HCT116 (cell line): Measurements from ENCODE around the gene TRUB1. TPM values are rescaled to one million over a fixed set of nuclear protein-coding genes. Genes with fewer than 3 reads are reported as not detected.

Experiments
- ATAC-seq: fragments of 200-7000 bp; cut with Tn5 transposase; 2 replicates; pipeline ENCODE4 v1.9.1; 2020; ENCODE audit warnings: mild to moderate bottlenecking, moderate library complexity
- BruUV-seq: library from RNA; stranded (reverse); fragments of 400-500 nt; replicated peaks from 2 replicates; lab custom pipeline; 2021; lab: Mats Ljungman, UMichigan
- CTCF ChIA-PET: fragments of 300-600 bp; sonication (Branson Sonifier 250); formaldehyde crosslinking; loops from one replicate; lab custom pipeline; 2021; ENCODE audit warnings: antibody characterized with exemption; lab: Charles Lee
- POLR2A ChIA-PET: fragments of 300-600, 350-600 bp; sonication (Branson Sonifier 250); formaldehyde crosslinking; loops from one replicate; lab custom pipeline; 2021; ENCODE audit warnings: antibody characterized with exemption; lab: Charles Lee
- RAD21 ChIA-PET, 2 experiments: fragments of 300-600 bp; sonication (Branson Sonifier 250); formaldehyde crosslinking; loops; one replicate each; lab custom pipeline; 2023; ENCODE audit warnings: low total read pairs in 2 of 2; ENCODE audit not compliant: uncharacterized antibody in 2 of 2, unreplicated experiment in 2 of 2, low non-redundant PET in 1 of 2; lab: Charles Lee
- DNase-seq: peaks from one replicate; pipeline ENCODE4 v3.0.0-alpha.2; 2010; ENCODE audit warnings: low read depth, low spot score
- H2AFZ ChIP-seq: fragments of 200-600 bp; shearing (Covaris generic), sonication (generic); 2 replicates; pipeline ENCODE4 v1.6.1; 2017; ENCODE audit warnings: low read depth, mixed run types, mixed read lengths, antibody characterized with exemption, low read length; ENCODE audit not compliant: poor library complexity, severe bottlenecking
- H3K27ac ChIP-seq: 2 replicates; pipeline ENCODE4 v1.5.1; 2012; ENCODE audit warnings: low read depth, low read length
- H3K27me3 ChIP-seq: fragments of 200-600 bp; sonication (generic); 2 replicates; pipeline ENCODE4 v1.6.1; 2016; ENCODE audit warnings: mixed run types, low read length, mixed read lengths; ENCODE audit not compliant: insufficient read depth
- H3K36me3 ChIP-seq, 2 experiments: fragments of 200-500 bp in 1 of 2; fragments of 200-600 bp in 1 of 2; sonication (Bioruptor generic) in 1 of 2; sonication (generic) in 1 of 2; 2 replicates each; pipeline versions ENCODE4 v1.5.1 to v1.6.1; 2014 to 2016; ENCODE audit warnings: low read length in 2 of 2, inconsistent platforms in 1 of 2, mixed read lengths in 1 of 2, mixed run types in 1 of 2; ENCODE audit not compliant: insufficient read depth in 2 of 2, control insufficient read depth in 1 of 2
- H3K4me1 ChIP-seq, 2 experiments: fragments of 200-600 bp in 1 of 2; sonication (generic) in 1 of 2; 2 replicates each; pipeline versions ENCODE4 v1.5.1 to v1.6.1; 2012 to 2017; ENCODE audit warnings: low read length in 2 of 2, inconsistent platforms in 1 of 2, mild to moderate bottlenecking in 1 of 2, mixed read lengths in 1 of 2, mixed run types in 1 of 2, moderate library complexity in 1 of 2; ENCODE audit not compliant: insufficient read depth in 2 of 2, control insufficient read depth in 1 of 2
- H3K4me2 ChIP-seq: fragments of 200-600 bp; sonication (generic); 2 replicates; pipeline ENCODE4 v1.6.1; 2017; ENCODE audit warnings: mixed run types, low read length, mixed read lengths
- H3K4me3 ChIP-seq, 2 experiments: fragments of 200-600 bp in 1 of 2; sonication (generic) in 1 of 2; replicated peaks in 1 of 2; 2 replicates each; pipeline ENCODE4 v1.5.1; 2011 to 2016; ENCODE audit warnings: low read length in 2 of 2, control low read depth in 1 of 2, low read depth in 1 of 2, mild to moderate bottlenecking in 1 of 2, mixed read lengths in 1 of 2, mixed run types in 1 of 2
- H3K79me2 ChIP-seq: fragments of 200-600 bp; sonication (generic); 2 replicates; pipeline ENCODE4 v1.6.1; 2017; ENCODE audit warnings: mild to moderate bottlenecking, mixed run types, low read length, moderate library complexity, mixed read lengths; ENCODE audit not compliant: insufficient read depth
- H3K9ac ChIP-seq: fragments of 200-600 bp; sonication (generic); 2 replicates; pipeline ENCODE4 v1.6.1; 2016; ENCODE audit warnings: low read length, mixed read lengths
- H3K9me2 ChIP-seq: fragments of 200-600 bp; sonication (generic), shearing (Covaris generic); 2 replicates; pipeline ENCODE4 v1.6.1; 2017; ENCODE audit warnings: mixed run types, mild to moderate bottlenecking, moderate library complexity; ENCODE audit not compliant: insufficient read depth
- H3K9me3 ChIP-seq, 2 experiments: fragments of 200-500 bp in 1 of 2; fragments of 200-600 bp in 1 of 2; sonication (Bioruptor generic) in 1 of 2; sonication (generic) in 1 of 2; 2 replicates each; pipeline ENCODE4 v1.6.1; 2014 to 2017; ENCODE audit warnings: low read length in 2 of 2, mixed read lengths in 2 of 2, inconsistent platforms in 1 of 2, low read depth in 1 of 2, mild to moderate bottlenecking in 1 of 2, mixed run types in 1 of 2, moderate library complexity in 1 of 2; ENCODE audit not compliant: control insufficient read depth in 1 of 2, insufficient read depth in 1 of 2
- H4K20me1 ChIP-seq: fragments of 200-600 bp; sonication (generic), shearing (Covaris generic); 2 replicates; pipeline ENCODE4 v1.6.1; 2017; ENCODE audit warnings: mixed run types, mild to moderate bottlenecking, moderate library complexity; ENCODE audit not compliant: insufficient read depth
- EGR1 ChIP-seq: IDR thresholded peaks from 2 replicates; pipeline ENCODE4 v1.6.1; 2012; ENCODE audit warnings: low read depth
- ELF1 ChIP-seq: IDR thresholded peaks from 2 replicates; pipeline ENCODE4 v1.6.1; 2012; ENCODE audit warnings: low read depth, borderline replicate concordance
- EZH2 ChIP-seq: fragments of 200-600 bp; sonication (generic); IDR thresholded peaks from 2 replicates; pipeline ENCODE4 v1.6.1; 2017; ENCODE audit warnings: antibody characterized with exemption, mixed run types
- RAD21 ChIP-seq: IDR thresholded peaks from 2 replicates; pipeline ENCODE4 v1.6.1; 2012; ENCODE audit warnings: low read depth, mild to moderate bottlenecking
- TCF7L2 ChIP-seq: IDR thresholded peaks from 2 replicates; pipeline ENCODE4 v1.7.0; 2011; ENCODE audit warnings: borderline replicate concordance, inconsistent platforms; ENCODE audit not compliant: insufficient read depth, insufficient read length; ENCODE audit errors: extremely low read depth
- ZNF274 ChIP-seq: fragments of 200-500 bp; sonication (Bioruptor generic); IDR thresholded peaks from 2 replicates; pipeline ENCODE4 v1.6.1; 2014; ENCODE audit warnings: mild to moderate bottlenecking, low read depth, low read length, inconsistent platforms
- intact Hi-C: fragments of 100-400 bp; cut with micrococcal nuclease; formaldehyde crosslinking; loops from 2 replicates; pipeline ENCODE4 v1.10.0; 2022
- total RNA-seq: library from RNA; stranded (reverse); gene quantifications from one replicate; pipeline ENCODE4 v1.2.1, GENCODE V29; 2021; ENCODE audit not compliant: unreplicated experiment
- TF ChIP-seq, protein P1 (sequence below), 3 experiments: fragments of 200-600 bp in 1 of 3; sonication (generic) in 1 of 3; IDR thresholded peaks in 2 of 3; conservative IDR thresholded peaks in 1 of 3; 2 replicates each; pipeline ENCODE4 v1.5.1; 2012 to 2017; ENCODE audit warnings: low read depth in 2 of 3, low read length in 2 of 3, antibody characterized with exemption in 1 of 3, borderline replicate concordance in 1 of 3, control low read depth in 1 of 3, mild to moderate bottlenecking in 1 of 3, mixed read lengths in 1 of 3, mixed run types in 1 of 3, moderate library complexity in 1 of 3; ENCODE audit not compliant: insufficient read depth in 1 of 3
- TF ChIP-seq, protein P2 (sequence below): IDR thresholded peaks from 2 replicates; pipeline ENCODE4 v1.6.1; 2012; ENCODE audit warnings: low read depth
- TF ChIP-seq, protein P3 (sequence below): IDR thresholded peaks from 2 replicates; pipeline ENCODE4 v1.6.1; 2011; ENCODE audit warnings: mild to moderate bottlenecking, low read length, moderate library complexity; ENCODE audit not compliant: insufficient replicate concordance; ENCODE audit errors: extremely low read depth
- TF ChIP-seq, protein P4 (sequence below): IDR thresholded peaks from 2 replicates; pipeline ENCODE4 v1.6.1; 2012

TRUB1 gene
- total RNA-seq, 1 experiment from 2014 or later: 44.1 TPM

DNA sequence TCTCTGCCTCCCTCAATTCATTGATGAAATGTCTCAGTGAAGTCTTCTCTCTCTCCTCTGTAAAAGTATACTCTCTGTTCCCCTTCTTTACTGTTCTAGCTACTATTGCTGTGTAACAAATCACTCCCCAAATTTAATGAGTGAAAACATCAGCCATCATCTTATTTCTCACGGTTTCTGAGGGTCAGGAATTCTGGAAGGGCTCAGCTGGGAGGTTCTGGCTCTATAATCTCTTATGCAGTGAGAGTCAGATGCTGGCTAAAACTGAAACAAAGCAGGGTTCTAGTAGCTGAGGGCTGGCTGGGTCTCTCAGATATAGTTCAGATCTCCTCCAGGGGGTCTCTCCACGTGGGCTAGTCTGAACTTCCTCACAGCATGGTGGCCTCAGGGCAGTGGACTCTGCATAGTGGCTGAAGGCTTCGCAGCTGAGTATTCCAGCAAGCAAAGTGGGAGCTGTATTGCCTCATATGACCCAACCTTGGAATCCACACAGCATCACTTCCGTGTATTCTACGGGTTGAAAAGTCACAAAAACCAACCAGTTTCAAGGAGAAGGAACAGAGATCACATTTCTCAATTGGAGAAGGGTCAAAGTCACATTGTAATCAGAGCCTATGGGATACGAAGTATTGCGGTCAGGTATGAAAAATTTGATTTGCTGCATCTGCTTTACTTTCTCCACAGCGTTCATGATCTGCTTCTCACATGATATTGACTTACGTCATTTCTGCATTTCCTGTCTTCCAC is 80.4 kb downstream of the TRUB1 start:
- H4K20me1 ChIP-seq: no peaks in the 10 kb centered on the region
- ChIA-PET POLR2A (no interaction called here), RAD21 (no interaction called here), CTCF (no interaction called here)
- DNase-seq (no peak), ATAC-seq (no peak)
- H3K4me2 ChIP-seq: no peak overlapping the region
- no peak overlapping the region for H3K9ac ChIP-seq
- H3K9me3 ChIP-seq: no peaks in the 10 kb centered on the region
- BruUV-seq: no TSS peak
- H3K27me3 ChIP-seq: 0 out of 2 replicates have a peak, but pooled peaks cover 14% of the 10 kb centered on the region
- no peak overlapping the region for H3K27ac ChIP-seq
- H3K36me3 ChIP-seq: no peaks in the 10 kb centered on the region
- intact Hi-C loops: no loop called here
- no peak overlapping the region for H2AFZ ChIP-seq
- no peak overlapping the region for H3K4me3 ChIP-seq
- no peak for TF ChIP-seq RAD21
- TF ChIP-seq, all 23 proteins: peak for 0
- Histone ChIP-seq H3K9me2 (no peaks in the 10 kb centered on the region), H3K4me1 (no peaks in the 10 kb centered on the region), H3K79me2 (no peaks in the 10 kb centered on the region)

DNA sequence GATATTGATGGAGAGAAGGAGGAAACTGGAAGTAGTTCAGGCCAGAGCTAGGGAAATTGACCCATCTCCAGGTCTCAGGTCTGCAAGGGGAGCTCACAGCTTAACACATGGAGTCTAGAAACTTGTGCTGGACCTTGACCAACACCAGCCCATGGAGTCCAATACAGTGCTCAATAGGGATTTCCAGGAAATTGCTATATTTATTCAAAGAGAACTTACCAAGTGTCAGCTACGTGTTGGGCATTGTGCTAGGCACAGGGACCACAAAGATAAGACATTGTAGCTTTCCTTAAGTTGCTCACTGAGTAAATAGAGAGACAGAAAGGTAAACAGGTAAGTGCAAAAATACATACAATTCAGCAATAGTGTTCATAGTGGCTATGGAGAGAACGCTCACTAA is 82.5 kb downstream of the TRUB1 start:
- ChIA-PET RAD21 (no interaction called here), CTCF (no interaction called here), POLR2A (no interaction called here)
- Histone ChIP-seq H3K36me3 (no peaks in the 10 kb centered on the region), H3K4me3 (no peak overlapping the region), H3K9me2 (no peaks in the 10 kb centered on the region), H3K79me2 (no peaks in the 10 kb centered on the region), H3K4me2 (no peak overlapping the region), H4K20me1 (no peaks in the 10 kb centered on the region), H3K4me1 (no peaks in the 10 kb centered on the region), H3K27ac (no peak overlapping the region), H2AFZ (no peak overlapping the region), H3K27me3 (0 out of 2 replicates have a peak, but pooled peaks cover 14% of the 10 kb centered on the region), H3K9me3 (no peaks in the 10 kb centered on the region), H3K9ac (no peak overlapping the region)
- DNase-seq: no peak
- intact Hi-C loops: no loop called here
- no peak for ATAC-seq
- no TSS peak for BruUV-seq
- TF ChIP-seq EZH2 (no peak), ELF1 (no peak), TCF7L2 (no peak), EGR1 (no peak), ZNF274 (no peak)
- TF ChIP-seq, protein P1, sequence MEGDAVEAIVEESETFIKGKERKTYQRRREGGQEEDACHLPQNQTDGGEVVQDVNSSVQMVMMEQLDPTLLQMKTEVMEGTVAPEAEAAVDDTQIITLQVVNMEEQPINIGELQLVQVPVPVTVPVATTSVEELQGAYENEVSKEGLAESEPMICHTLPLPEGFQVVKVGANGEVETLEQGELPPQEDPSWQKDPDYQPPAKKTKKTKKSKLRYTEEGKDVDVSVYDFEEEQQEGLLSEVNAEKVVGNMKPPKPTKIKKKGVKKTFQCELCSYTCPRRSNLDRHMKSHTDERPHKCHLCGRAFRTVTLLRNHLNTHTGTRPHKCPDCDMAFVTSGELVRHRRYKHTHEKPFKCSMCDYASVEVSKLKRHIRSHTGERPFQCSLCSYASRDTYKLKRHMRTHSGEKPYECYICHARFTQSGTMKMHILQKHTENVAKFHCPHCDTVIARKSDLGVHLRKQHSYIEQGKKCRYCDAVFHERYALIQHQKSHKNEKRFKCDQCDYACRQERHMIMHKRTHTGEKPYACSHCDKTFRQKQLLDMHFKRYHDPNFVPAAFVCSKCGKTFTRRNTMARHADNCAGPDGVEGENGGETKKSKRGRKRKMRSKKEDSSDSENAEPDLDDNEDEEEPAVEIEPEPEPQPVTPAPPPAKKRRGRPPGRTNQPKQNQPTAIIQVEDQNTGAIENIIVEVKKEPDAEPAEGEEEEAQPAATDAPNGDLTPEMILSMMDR (IDR thresholded peaks at IDR 0.05 in 2 of 3, conservative IDR thresholded peaks at IDR 0.05 in 1 of 3; ENCODE audit: borderline replicate concordance in 1 of 3, insufficient read depth in 1 of 3, low read depth in 2 of 3, low read length in 2 of 3): no peak
- TF ChIP-seq, protein P2, sequence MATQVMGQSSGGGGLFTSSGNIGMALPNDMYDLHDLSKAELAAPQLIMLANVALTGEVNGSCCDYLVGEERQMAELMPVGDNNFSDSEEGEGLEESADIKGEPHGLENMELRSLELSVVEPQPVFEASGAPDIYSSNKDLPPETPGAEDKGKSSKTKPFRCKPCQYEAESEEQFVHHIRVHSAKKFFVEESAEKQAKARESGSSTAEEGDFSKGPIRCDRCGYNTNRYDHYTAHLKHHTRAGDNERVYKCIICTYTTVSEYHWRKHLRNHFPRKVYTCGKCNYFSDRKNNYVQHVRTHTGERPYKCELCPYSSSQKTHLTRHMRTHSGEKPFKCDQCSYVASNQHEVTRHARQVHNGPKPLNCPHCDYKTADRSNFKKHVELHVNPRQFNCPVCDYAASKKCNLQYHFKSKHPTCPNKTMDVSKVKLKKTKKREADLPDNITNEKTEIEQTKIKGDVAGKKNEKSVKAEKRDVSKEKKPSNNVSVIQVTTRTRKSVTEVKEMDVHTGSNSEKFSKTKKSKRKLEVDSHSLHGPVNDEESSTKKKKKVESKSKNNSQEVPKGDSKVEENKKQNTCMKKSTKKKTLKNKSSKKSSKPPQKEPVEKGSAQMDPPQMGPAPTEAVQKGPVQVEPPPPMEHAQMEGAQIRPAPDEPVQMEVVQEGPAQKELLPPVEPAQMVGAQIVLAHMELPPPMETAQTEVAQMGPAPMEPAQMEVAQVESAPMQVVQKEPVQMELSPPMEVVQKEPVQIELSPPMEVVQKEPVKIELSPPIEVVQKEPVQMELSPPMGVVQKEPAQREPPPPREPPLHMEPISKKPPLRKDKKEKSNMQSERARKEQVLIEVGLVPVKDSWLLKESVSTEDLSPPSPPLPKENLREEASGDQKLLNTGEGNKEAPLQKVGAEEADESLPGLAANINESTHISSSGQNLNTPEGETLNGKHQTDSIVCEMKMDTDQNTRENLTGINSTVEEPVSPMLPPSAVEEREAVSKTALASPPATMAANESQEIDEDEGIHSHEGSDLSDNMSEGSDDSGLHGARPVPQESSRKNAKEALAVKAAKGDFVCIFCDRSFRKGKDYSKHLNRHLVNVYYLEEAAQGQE: no peak
- TF ChIP-seq, protein P3, sequence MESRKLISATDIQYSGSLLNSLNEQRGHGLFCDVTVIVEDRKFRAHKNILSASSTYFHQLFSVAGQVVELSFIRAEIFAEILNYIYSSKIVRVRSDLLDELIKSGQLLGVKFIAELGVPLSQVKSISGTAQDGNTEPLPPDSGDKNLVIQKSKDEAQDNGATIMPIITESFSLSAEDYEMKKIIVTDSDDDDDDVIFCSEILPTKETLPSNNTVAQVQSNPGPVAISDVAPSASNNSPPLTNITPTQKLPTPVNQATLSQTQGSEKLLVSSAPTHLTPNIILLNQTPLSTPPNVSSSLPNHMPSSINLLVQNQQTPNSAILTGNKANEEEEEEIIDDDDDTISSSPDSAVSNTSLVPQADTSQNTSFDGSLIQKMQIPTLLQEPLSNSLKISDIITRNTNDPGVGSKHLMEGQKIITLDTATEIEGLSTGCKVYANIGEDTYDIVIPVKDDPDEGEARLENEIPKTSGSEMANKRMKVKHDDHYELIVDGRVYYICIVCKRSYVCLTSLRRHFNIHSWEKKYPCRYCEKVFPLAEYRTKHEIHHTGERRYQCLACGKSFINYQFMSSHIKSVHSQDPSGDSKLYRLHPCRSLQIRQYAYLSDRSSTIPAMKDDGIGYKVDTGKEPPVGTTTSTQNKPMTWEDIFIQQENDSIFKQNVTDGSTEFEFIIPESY: no peak
- TF ChIP-seq, protein P4, sequence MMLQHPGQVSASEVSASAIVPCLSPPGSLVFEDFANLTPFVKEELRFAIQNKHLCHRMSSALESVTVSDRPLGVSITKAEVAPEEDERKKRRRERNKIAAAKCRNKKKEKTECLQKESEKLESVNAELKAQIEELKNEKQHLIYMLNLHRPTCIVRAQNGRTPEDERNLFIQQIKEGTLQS: no peak
